Chondrocyte (in vitro differentiated cells): ENCODE measurements around the gene SLC38A2. TPM values are rescaled to one million over a fixed set of nuclear protein-coding genes. Genes with fewer than 3 reads are reported as not detected.

Experiments used
- DNase-seq: peaks from one replicate; pipeline ENCODE4 v3.0.0; 2021; ENCODE audit warnings: mixed read lengths, low spot score
- H3K27ac Mint-ChIP-seq: one replicate; pipeline ENCODE4 v1.8.0; 2021; ENCODE audit warnings: mild to moderate bottlenecking, moderate library complexity, mixed read lengths; ENCODE audit not compliant: unreplicated experiment
- H3K27me3 Mint-ChIP-seq: 2 replicates; pipeline ENCODE4 v1.8.0; 2021; ENCODE audit warnings: low read depth, mixed read lengths
- H3K36me3 Mint-ChIP-seq: 2 replicates; pipeline ENCODE4 v1.8.0; 2021; ENCODE audit warnings: low read depth, mixed read lengths
- H3K4me1 Mint-ChIP-seq: 2 replicates; pipeline ENCODE4 v1.8.0; 2021; ENCODE audit warnings: low read depth, mild to moderate bottlenecking, mixed read lengths
- H3K4me3 Mint-ChIP-seq: one replicate; pipeline ENCODE4 v1.8.0; 2021; ENCODE audit warnings: mild to moderate bottlenecking, moderate library complexity, mixed read lengths; ENCODE audit not compliant: unreplicated experiment
- H3K9me3 Mint-ChIP-seq: 2 replicates; pipeline ENCODE4 v1.8.0; 2021; ENCODE audit warnings: low read depth, mixed read lengths
- CTCF ChIP-seq: fragments of 200-600 bp; sonication (generic); IDR thresholded peaks from 2 replicates; pipeline ENCODE4 v1.5.0; 2021; ENCODE audit warnings: antibody characterized with exemption, mild to moderate bottlenecking, moderate library complexity
- total RNA-seq: library from RNA; stranded (reverse); gene quantifications from 3 replicates; pipeline ENCODE4 v1.2.1, GENCODE V29; 2021

The SLC38A2 gene
- total RNA-seq, 1 donor from 2014 or later = 596 TPM

- H3K27me3 Mint-ChIP-seq = no peaks in the 10 kb centered on the region
- TF ChIP-seq CTCF = no peak
These were observed 40.3 kb upstream of the SLC38A2 start for GRCh38 chr12:46412857-46413256.

GRCh38 chr12:46410495-46410894 lies 37.9 kb upstream of the SLC38A2 start:
- Mint-ChIP-seq H3K4me3 (no peak overlapping the region), H3K4me1 (peaks cover 68% of the 10 kb centered on the region), H3K36me3 (peaks cover 1% of the 10 kb centered on the region), H3K27me3 (no peaks in the 10 kb centered on the region), H3K27ac (no peak overlapping the region), H3K9me3 (peaks cover 4% of the 10 kb centered on the region)
- no peak for DNase-seq
- TF ChIP-seq CTCF = no peak

More at GRCh38 chr12:46412857-46413256, 40.3 kb upstream of the SLC38A2 start:
- Mint-ChIP-seq H3K36me3 (peaks cover 2% of the 10 kb centered on the region), H3K4me1 (peaks cover 57% of the 10 kb centered on the region), H3K9me3 (no peaks in the 10 kb centered on the region), H3K27ac (no peak overlapping the region), H3K4me3 (no peak overlapping the region)
- no peak for DNase-seq

- Mint-ChIP-seq H3K27ac (peak overlapping the region; percentile 36), H3K27me3 (no peaks in the 10 kb centered on the region), H3K4me3 (no peak overlapping the region), H3K36me3 (peaks cover 1% of the 10 kb centered on the region), H3K4me1 (peaks cover 67% of the 10 kb centered on the region), H3K9me3 (peaks cover 8% of the 10 kb centered on the region)
- no peak for TF ChIP-seq CTCF
- DNase-seq = no peak
These were observed 37.4 kb upstream of the SLC38A2 start for GRCh38 chr12:46409974-46410373.

- TF ChIP-seq CTCF = no peak
- Mint-ChIP-seq H3K27me3 (no peaks in the 10 kb centered on the region), H3K4me1 (peaks cover 68% of the 10 kb centered on the region), H3K9me3 (peaks cover 14% of the 10 kb centered on the region), H3K4me3 (no peak overlapping the region), H3K36me3 (peaks cover 1% of the 10 kb centered on the region), H3K27ac (peak overlapping the region; percentile 89)
- DNase-seq = no peak
These were observed 36.8 kb upstream of the SLC38A2 start for GRCh38 chr12:46409342-46409741.

- no peak for DNase-seq
- H3K4me3 Mint-ChIP-seq = peak overlapping the region; percentile 48
- no peaks in the 10 kb centered on the region for H3K27me3 Mint-ChIP-seq
- peaks cover 70% of the 10 kb centered on the region for H3K4me1 Mint-ChIP-seq
- H3K36me3 Mint-ChIP-seq = peaks cover 1% of the 10 kb centered on the region
- no peak for TF ChIP-seq CTCF
- peaks cover 14% of the 10 kb centered on the region for H3K9me3 Mint-ChIP-seq
- peak overlapping the region; percentile 89 for H3K27ac Mint-ChIP-seq
These were observed 35.9 kb upstream of the SLC38A2 start for GRCh38 chr12:46408441-46408840.
